D721Med (cell line): ENCODE data around the gene MLH1.

Experiments
- DNase-seq: peaks from one replicate; pipeline ENCODE4 v3.0.0; 2011; ENCODE audit warnings: low spot score; ENCODE audit not compliant: insufficient read length
- FAIRE-seq: peaks from 2 replicates; lab custom pipeline; 2011; peaks lifted over from hg19 to GRCh38; lab: Jason Lieb, UNC
- TF ChIP-seq, protein P1 (sequence below): IDR thresholded peaks from 2 replicates; pipeline ENCODE4 v1.5.1; 2012; ENCODE audit warnings: mild to moderate bottlenecking, control low read depth; ENCODE audit not compliant: insufficient read depth; ENCODE audit errors: missing control alignments

MLH1 gene

DNA sequence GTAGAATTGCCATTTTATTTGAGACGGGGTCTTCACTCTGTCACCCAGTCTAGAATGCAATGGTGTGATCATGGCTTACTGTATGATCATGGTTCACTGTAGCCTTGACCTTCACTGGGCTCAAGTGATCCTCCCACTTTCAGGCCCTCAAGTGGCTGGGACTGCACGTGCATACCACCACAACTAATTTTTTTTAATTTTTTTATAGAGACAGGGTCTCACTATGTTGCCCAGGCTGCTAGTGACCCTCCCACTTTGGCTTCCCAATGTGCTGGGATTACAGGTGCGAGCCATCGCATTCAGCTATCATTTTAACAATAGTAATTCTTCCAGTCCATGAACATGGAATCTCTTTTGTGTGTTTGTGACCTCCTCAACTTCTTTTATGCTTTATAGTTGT, 12.3 kb upstream of the MLH1 start:
- FAIRE-seq (no peak), DNase-seq (no peak)
- TF ChIP-seq, protein P1, sequence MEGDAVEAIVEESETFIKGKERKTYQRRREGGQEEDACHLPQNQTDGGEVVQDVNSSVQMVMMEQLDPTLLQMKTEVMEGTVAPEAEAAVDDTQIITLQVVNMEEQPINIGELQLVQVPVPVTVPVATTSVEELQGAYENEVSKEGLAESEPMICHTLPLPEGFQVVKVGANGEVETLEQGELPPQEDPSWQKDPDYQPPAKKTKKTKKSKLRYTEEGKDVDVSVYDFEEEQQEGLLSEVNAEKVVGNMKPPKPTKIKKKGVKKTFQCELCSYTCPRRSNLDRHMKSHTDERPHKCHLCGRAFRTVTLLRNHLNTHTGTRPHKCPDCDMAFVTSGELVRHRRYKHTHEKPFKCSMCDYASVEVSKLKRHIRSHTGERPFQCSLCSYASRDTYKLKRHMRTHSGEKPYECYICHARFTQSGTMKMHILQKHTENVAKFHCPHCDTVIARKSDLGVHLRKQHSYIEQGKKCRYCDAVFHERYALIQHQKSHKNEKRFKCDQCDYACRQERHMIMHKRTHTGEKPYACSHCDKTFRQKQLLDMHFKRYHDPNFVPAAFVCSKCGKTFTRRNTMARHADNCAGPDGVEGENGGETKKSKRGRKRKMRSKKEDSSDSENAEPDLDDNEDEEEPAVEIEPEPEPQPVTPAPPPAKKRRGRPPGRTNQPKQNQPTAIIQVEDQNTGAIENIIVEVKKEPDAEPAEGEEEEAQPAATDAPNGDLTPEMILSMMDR, result no peak

- DNase-seq, result no peak
- TF ChIP-seq, protein P1, result no peak
Measured at GRCh38 chr3:36988356-36988755, 5.0 kb upstream of the MLH1 start.

DNA sequence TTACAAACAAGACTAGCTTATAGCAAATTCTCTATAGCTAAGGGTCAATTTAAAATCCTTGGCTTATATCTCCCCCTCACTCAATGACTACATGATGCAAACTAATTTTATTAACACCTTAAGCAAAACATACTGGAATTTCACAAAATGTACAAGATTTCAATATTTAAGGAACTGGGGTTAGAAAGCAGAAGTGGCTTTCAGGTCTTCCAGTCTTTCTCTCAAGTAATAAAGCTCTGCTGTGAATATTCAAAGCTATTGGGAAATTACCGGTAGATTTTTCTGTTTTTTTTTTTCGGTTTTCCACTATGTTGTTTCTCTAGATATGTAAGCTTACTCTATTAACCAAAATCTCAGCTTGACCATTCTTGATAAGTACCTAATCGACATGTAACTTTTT, 4.3 kb upstream of the MLH1 start:
- TF ChIP-seq, protein P1, result no peak
- FAIRE-seq, result no peak
- DNase-seq, result no peak

More at GRCh38 chr3:36988356-36988755, 5.0 kb upstream of the MLH1 start:
- FAIRE-seq, result no peak

DNA sequence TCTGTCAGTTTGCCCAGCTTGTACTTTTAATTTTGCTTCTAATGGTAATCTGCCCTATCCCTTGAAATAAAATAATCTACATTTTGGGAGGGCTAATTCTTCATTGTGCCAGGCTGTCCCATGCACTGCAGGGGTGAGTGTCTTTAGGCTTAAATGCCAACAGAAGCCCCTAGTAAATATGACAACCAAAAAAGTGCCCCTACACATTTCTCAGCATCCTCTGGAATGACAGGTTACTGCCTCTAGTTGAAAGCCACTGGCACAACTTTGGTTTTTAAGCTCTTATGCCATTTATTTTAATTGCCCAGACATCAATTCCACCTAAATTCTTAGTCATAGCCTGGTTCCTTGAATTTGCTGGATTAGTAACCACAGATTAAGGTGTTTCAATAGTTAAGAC, 3.8 kb upstream of the MLH1 start:
- no peak for FAIRE-seq
- no peak for DNase-seq
- TF ChIP-seq, protein P1, result no peak

- DNase-seq (no peak), FAIRE-seq (no peak)
- TF ChIP-seq, protein P1, result no peak
Measured at GRCh38 chr3:36991147-36991546, 2.2 kb upstream of the MLH1 start.

DNA sequence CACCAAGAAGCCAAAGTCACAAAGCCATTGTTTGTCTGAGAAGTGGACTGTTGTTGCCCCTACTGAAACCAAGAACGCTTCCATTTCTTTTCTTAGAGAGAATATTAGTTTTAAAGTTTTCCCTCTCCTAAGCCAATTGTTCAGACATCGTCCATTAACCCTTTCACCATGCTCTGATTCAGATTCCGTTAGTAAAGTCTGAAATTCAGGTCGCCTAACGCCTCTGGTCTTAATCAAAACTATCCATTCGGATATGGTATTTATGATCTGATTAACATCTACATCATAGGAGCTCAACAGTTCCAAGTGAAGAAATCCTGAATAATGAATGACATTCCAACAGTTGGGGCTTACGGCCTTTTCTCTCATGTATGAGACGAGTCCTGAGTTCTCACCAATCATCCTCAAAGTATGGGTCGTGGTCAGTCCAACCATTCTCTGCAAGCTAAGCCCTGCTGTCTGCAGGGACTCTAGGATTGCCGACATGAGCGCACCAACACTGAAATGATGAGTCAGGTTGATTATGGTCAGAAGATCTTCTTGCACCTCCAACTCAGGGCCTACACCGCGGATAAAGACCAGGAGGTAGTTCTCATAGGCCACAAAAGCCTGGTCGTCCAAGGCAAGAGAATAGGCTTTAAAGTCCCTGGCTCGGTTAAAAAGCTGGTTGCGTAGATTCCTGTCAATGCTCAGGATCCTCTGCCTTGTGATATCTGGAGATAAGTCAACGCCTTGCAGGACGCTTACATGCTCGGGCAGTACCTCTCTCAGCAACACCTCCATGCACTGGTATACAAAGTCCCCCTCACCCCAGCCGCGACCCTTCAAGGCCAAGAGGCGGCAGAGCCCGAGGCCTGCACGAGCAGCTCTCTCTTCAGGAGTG, 1.2 kb upstream of the MLH1 start:
- TF ChIP-seq, protein P1, result no peak
- no peak for DNase-seq
- no peak for FAIRE-seq

DNA sequence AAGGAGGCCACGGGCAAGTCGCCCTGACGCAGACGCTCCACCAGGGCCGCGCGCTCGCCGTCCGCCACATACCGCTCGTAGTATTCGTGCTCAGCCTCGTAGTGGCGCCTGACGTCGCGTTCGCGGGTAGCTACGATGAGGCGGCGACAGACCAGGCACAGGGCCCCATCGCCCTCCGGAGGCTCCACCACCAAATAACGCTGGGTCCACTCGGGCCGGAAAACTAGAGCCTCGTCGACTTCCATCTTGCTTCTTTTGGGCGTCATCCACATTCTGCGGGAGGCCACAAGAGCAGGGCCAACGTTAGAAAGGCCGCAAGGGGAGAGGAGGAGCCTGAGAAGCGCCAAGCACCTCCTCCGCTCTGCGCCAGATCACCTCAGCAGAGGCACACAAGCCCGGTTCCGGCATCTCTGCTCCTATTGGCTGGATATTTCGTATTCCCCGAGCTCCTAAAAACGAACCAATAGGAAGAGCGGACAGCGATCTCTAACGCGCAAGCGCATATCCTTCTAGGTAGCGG, 452 bp upstream of the MLH1 start, which contains the start of gene EPM2AIP1:
EPM2AIP1 (minus strand) TSS at position 326 of the 520 bp plus-strand sequence; CDS start at position 272, 54 bp downstream.
- no peak for FAIRE-seq
- TF ChIP-seq, protein P1, result no peak
- DNase-seq, result no peak
